Kidney epithelial cell (primary cell): ENCODE measurements around the gene SUGCT. TPM values are rescaled to one million over a fixed set of nuclear protein-coding genes. Genes with fewer than 3 reads are reported as not detected.
A peak's percentile ranks its signal among the peaks of the same experiment; 100 is the strongest.

Experiments used
- DNase-seq: peaks from one replicate; pipeline ENCODE4 v3.0.0-alpha.2; 2010; ENCODE audit warnings: low read depth
- H3K27me3 ChIP-seq: 2 replicates; pipeline ENCODE4 v1.6.0; 2011; ENCODE audit warnings: low read length; ENCODE audit not compliant: control insufficient read depth, insufficient read depth
- H3K36me3 ChIP-seq: 2 replicates; pipeline ENCODE4 v1.5.1; 2011; ENCODE audit warnings: low read length; ENCODE audit not compliant: control insufficient read depth, insufficient read depth
- H3K4me3 ChIP-seq: 2 replicates; pipeline ENCODE4 v1.5.1; 2011; ENCODE audit warnings: low read depth, mild to moderate bottlenecking, control low read depth, low read length
- CTCF ChIP-seq: IDR thresholded peaks from 2 replicates; pipeline ENCODE4 v1.5.1; 2011; ENCODE audit warnings: mild to moderate bottlenecking, moderate library complexity, low read length, control low read depth, inconsistent platforms; ENCODE audit not compliant: insufficient read depth, poor library complexity, severe bottlenecking
- total RNA-seq: library from RNA; depleted of rRNA; stranded (reverse); fragments of >200 nt; gene quantifications from 2 replicates; pipeline ENCODE4 v1.2.3, GENCODE V29; 2015

SUGCT gene
- total RNA-seq, 1 donor from 2014 or later, result 4.0 TPM

GRCh38 chr7:40833888-40834234, 699.1 kb downstream of the SUGCT start:
- DNase-seq, result no peak

GRCh38 chr7:40836218-40836617, 701.4 kb downstream of the SUGCT start:
- H3K27me3 ChIP-seq, result no peaks in the 10 kb centered on the region
- DNase-seq, result no peak
- H3K36me3 ChIP-seq, result no peaks in the 10 kb centered on the region
- H3K4me3 ChIP-seq, result no peak overlapping the region
- TF ChIP-seq CTCF, result no peak

More at GRCh38 chr7:40833888-40834234, 699.1 kb downstream of the SUGCT start:
- no peaks in the 10 kb centered on the region for H3K36me3 ChIP-seq
- H3K4me3 ChIP-seq, result no peak overlapping the region
- H3K27me3 ChIP-seq, result no peaks in the 10 kb centered on the region
- peak; percentile 44 for TF ChIP-seq CTCF

- no peak for TF ChIP-seq CTCF
- no peaks in the 10 kb centered on the region for H3K36me3 ChIP-seq
- DNase-seq, result no peak
- H3K27me3 ChIP-seq, result no peaks in the 10 kb centered on the region
- H3K4me3 ChIP-seq, result no peak overlapping the region
Measured at GRCh38 chr7:40839881-40840280, 705.1 kb downstream of the SUGCT start.

GRCh38 chr7:40840990-40841389, 706.2 kb downstream of the SUGCT start:
- Histone ChIP-seq H3K4me3 (no peak overlapping the region), H3K27me3 (no peaks in the 10 kb centered on the region), H3K36me3 (no peaks in the 10 kb centered on the region)
- no peak for TF ChIP-seq CTCF
- no peak for DNase-seq

GRCh38 chr7:40842641-40843040, 707.8 kb downstream of the SUGCT start:
- no peak overlapping the region for H3K4me3 ChIP-seq
- DNase-seq, result no peak
- no peak for TF ChIP-seq CTCF
- H3K27me3 ChIP-seq, result no peaks in the 10 kb centered on the region
- H3K36me3 ChIP-seq, result no peaks in the 10 kb centered on the region

GRCh38 chr7:40843338-40843985, 708.7 kb downstream of the SUGCT start:
- Histone ChIP-seq H3K4me3 (no peak overlapping the region), H3K36me3 (no peaks in the 10 kb centered on the region), H3K27me3 (no peaks in the 10 kb centered on the region)
- TF ChIP-seq CTCF, result no peak
- no peak for DNase-seq
